Thoracic aorta (tissue), 2 donors: ENCODE results near the gene TJP3. TPM values are rescaled to one million over a fixed set of nuclear protein-coding genes. Genes with fewer than 3 reads are reported as not detected.

ENCODE experiments used
- ATAC-seq: fragments of 150-250 bp; one replicate; pipeline ENCODE4 v1.8.0; 2017; ENCODE audit warnings: low read depth; ENCODE audit not compliant: insufficient number of reproducible peaks, low FRiP score
- DNase-seq: peaks from one replicate; pipeline ENCODE4 v3.0.0-alpha.2; 2020; ENCODE audit warnings: low spot score
- H3K27ac ChIP-seq, 2 donors: fragments of 200-600 bp; sonication (generic); 1 replicate in 1 of 2; 2 replicates in 1 of 2; pipeline ENCODE4 v1.5.1; 2016; ENCODE audit warnings: mild to moderate bottlenecking in 2 of 2, moderate library complexity in 2 of 2
- H3K27me3 ChIP-seq: fragments of 200-600 bp; sonication (generic); replicated peaks from 2 replicates; pipeline ENCODE4 v1.6.0; 2016; ENCODE audit warnings: mild to moderate bottlenecking; ENCODE audit not compliant: insufficient read depth
- H3K36me3 ChIP-seq: fragments of 200-600 bp; sonication (generic); one replicate; pipeline ENCODE4 v1.5.1; 2016
- H3K4me1 ChIP-seq, 2 donors: fragments of 200-600 bp; sonication (generic); 1 replicate in 1 of 2; 2 replicates in 1 of 2; pipeline versions ENCODE4 v1.5.1 to v1.6.0; 2016; ENCODE audit warnings: low read depth in 2 of 2, mild to moderate bottlenecking in 1 of 2; ENCODE audit not compliant: control insufficient read depth in 1 of 2
- H3K4me3 ChIP-seq: fragments of 200-600 bp; sonication (generic); 2 replicates; pipeline ENCODE4 v1.5.1; 2016; ENCODE audit warnings: mild to moderate bottlenecking
- H3K9me3 ChIP-seq: fragments of 200-600 bp; sonication (generic); 2 replicates; pipeline ENCODE4 v1.5.1; 2016
- total RNA-seq, 2 donors: library from RNA; depleted of rRNA; stranded (reverse); fragments of >200 nt; gene quantifications; one replicate each; pipeline versions ENCODE4 v1.1.0 to v1.2.3, GENCODE V29; 2016
- TF ChIP-seq, protein P1 (sequence below): fragments of 200-600 bp; sonication (generic); IDR thresholded peaks from one replicate; pipeline ENCODE4 v1.5.1; 2019; ENCODE audit warnings: antibody characterized with exemption

The TJP3 gene
- total RNA-seq, 2 donors from 2014 or later, result 0.41 to 2.1 TPM

DNA sequence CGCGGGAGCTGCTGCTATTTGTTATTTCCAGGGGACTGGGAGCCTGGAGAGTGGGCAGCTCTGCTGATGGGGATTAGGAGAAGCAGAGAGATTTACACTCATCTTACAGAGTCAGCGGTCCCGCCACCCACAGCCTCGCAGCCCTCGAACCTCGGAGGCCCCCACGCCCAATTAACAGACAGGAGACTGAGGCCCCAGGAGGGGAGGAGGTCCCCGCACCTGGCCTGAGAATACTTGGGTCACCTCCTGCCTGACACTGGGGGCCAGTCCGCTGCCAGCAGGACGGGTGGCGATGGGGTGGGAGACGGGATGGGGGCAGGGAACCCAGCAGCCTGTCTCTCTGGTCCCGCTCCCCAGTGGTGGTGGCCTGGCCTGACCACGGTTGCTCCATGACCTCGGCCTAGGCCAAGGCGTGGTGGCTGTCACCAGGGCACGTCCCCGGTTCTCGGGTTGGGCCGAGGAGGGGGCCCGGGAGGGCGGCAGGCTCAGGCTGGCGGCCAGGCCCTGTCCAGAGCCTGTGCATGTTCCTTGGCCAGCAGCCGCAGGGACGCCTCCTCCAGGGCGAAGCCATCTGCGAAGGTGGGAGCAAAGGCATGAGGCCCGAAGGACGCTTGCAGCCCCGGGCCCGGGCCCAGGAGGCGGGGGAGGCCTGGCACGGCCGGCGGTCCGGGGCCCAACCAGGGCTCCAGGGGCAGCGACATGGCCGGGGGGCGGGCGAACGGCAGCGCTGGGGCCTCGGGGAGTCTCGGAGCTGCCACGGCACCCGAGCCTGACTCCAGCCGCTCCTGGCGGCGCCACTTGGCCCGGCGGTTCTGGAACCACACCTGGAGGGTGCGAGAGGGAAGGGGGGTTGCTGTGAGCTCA, 62.2 kb downstream of the TJP3 start:
- no peak overlapping the region for H3K27ac ChIP-seq
- DNase-seq (no peak), ATAC-seq (no peak)
- no peak overlapping the region for H3K4me3 ChIP-seq
- TF ChIP-seq, protein P1, sequence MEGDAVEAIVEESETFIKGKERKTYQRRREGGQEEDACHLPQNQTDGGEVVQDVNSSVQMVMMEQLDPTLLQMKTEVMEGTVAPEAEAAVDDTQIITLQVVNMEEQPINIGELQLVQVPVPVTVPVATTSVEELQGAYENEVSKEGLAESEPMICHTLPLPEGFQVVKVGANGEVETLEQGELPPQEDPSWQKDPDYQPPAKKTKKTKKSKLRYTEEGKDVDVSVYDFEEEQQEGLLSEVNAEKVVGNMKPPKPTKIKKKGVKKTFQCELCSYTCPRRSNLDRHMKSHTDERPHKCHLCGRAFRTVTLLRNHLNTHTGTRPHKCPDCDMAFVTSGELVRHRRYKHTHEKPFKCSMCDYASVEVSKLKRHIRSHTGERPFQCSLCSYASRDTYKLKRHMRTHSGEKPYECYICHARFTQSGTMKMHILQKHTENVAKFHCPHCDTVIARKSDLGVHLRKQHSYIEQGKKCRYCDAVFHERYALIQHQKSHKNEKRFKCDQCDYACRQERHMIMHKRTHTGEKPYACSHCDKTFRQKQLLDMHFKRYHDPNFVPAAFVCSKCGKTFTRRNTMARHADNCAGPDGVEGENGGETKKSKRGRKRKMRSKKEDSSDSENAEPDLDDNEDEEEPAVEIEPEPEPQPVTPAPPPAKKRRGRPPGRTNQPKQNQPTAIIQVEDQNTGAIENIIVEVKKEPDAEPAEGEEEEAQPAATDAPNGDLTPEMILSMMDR, result no peak
- H3K9me3 ChIP-seq, result no peaks in the 10 kb centered on the region
- H3K27me3 ChIP-seq, result no peaks in the 10 kb centered on the region
- H3K36me3 ChIP-seq, result peaks cover 14% of the 10 kb centered on the region
- H3K4me1 ChIP-seq, result no peaks in the 10 kb centered on the region

DNA sequence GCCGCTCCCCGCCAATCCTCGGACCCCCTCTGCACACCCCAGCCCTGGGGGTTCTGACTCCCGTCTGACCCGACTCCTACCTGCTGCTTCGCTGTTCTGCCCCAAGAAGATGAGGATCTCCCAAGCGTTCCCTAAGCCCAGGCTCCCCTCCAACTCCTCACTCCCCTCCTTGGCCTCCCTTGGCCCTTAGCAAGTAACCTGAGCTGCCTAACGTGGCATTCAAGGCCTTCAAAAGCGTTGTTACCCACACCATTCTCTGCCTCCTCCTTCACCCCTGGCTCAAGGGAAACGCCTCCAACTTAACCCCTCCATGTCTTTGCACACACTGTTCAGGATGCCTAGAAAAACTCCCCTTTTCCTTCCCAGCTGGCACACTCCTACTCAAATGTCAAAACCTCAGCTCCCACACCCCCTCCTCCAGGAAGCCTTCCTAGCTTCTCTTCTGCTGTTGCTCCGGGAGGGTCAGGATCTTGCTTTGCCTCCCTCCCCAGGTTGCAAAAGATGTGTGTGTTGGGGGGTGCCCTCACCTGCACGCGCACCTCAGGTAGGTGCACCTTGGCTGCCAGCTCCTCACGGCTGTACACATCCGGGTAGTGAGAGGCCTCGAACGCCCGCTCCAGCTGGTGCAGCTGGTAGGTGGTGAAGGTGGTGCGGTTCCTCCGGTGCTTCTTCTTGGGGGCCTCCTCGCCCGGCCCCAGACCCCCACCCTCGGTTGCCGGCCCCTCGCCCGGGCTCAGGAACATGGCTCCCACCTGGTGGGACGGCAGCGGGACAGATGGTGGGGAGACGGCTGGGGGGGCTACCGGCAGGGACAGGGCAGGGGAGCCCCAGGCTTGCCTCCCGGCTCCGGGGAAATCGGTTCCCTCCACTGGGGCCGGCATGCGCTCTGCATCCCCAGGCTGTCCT, 63.1 kb downstream of the TJP3 start:
- H3K4me1 ChIP-seq, result no peaks in the 10 kb centered on the region
- H3K9me3 ChIP-seq, result no peaks in the 10 kb centered on the region
- no peaks in the 10 kb centered on the region for H3K27me3 ChIP-seq
- no peak for DNase-seq
- H3K36me3 ChIP-seq, result peaks cover 9% of the 10 kb centered on the region
- H3K4me3 ChIP-seq, result no peak overlapping the region
- H3K27ac ChIP-seq, result no peak overlapping the region
- ATAC-seq, result no peak
- TF ChIP-seq, protein P1, result no peak

DNA sequence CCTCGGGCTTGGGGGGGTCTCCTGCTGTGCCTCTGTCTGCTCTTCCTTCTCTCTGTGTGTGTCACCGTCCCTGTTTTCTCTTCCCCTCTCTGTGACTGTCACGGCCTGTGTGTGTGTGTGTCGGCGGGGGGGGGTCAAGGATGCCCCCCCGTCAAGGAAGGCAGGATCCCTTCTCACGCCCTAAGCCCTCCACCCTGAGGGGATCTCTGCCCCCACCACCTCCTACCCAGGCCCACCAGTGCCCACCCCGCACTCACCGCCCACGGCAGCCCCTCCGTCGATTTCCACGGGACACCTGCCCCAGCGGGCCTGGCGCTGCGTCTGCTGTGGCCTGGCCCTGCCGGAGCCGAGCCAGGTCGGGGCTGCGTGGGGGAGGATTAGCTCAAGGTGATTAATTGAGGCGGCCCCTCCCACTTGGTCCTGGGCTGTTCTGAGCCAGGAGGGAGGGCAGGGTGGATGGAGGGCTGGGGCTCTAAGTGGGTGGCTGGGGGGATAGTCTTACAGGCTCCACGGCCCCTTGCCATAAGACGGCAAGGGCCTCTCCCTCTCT, 63.8 kb downstream of the TJP3 start, which contains the start of gene RAX2:
RAX2 (minus strand) TSS at position 323 of the 550 bp plus-strand sequence. CDS start 486 bp downstream, outside the sequence.
- no peak within 1 kb of the TSS for H3K27ac ChIP-seq
- no peak for ATAC-seq

DNA sequence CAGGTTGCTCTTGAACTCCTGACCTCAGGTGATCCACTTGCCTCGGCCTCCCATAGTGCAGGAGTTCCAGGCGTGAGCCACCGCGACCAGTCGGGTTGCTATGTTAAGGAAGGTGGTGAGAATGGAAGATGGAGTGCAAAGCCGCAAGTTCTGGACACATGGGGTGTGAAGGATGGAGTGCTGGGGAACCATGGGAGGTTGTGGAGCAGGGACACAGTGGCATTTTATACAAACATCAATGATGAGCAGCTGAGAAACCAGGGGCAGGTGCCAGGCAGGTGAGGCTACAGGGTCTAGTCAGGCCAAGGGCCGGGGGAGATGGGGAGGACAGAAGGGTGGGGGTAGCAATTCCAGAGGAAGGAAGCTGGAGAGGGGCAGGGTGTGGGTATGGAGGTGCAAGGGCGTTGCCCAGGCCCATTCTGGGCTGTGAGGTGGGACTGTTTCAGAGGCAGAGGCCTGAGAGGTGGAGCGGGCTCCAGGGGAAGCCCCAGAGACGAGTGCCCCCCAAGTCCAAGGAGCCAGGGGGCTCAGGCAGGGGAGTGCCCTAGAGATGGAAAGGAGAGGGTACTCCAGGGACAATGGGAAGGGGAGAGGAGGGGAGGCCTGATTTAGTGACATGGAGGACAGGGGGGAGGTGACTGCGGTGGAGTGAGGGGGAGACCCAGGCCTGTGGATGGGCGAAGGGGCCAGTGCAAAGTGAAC, 65.8 kb downstream of the TJP3 start:
- no peak for ATAC-seq
- Histone ChIP-seq H3K27me3 (no peaks in the 10 kb centered on the region), H3K4me3 (no peak overlapping the region), H3K4me1 (no peaks in the 10 kb centered on the region), H3K9me3 (no peaks in the 10 kb centered on the region), H3K36me3 (no peaks in the 10 kb centered on the region), H3K27ac (no peak overlapping the region)
- DNase-seq, result no peak
- TF ChIP-seq, protein P1, result no peak

More for the DNA sequence above, 63.8 kb downstream of the TJP3 start, which contains the start of gene RAX2:
- TF ChIP-seq, protein P1, result no peak
- Histone ChIP-seq H3K36me3 (peaks cover 8% of the 10 kb centered on the region), H3K4me3 (no peak within 1 kb of the TSS), H3K9me3 (no peaks in the 10 kb centered on the region), H3K4me1 (no peaks in the 10 kb centered on the region), H3K27me3 (no peaks in the 10 kb centered on the region)
- DNase-seq, result no peak
